Testis (tissue), 2 donors: ENCODE results near the gene PACSIN2.

ENCODE experiments used
- CTCF ChIP-seq, 3 experiments: fragments of 450-650 bp in 2 of 3; fragments of 200-600 bp in 1 of 3; sonication (generic) in 1 of 3; IDR thresholded peaks; one replicate each; pipeline ENCODE4 v1.5.1; 2016 to 2019; ENCODE audit warnings: antibody characterized with exemption in 3 of 3, mild to moderate bottlenecking in 2 of 3, moderate library complexity in 1 of 3
- POLR2A ChIP-seq: fragments of 450-650 bp; IDR thresholded peaks from one replicate; pipeline ENCODE4 v1.6.1; 2017; ENCODE audit warnings: antibody characterized with exemption, mild to moderate bottlenecking, moderate library complexity

- TF ChIP-seq CTCF (IDR thresholded peaks at IDR 0.05), result no peak
- no peak for TF ChIP-seq POLR2A
Observed at GRCh38 chr22:43047605-43048004, 32.7 kb upstream of the PACSIN2 start.
